TTC549 (cell line): ENCODE data around the gene MAP3K10.

ENCODE experiments used
- FAIRE-seq: peaks from 2 replicates; lab custom pipeline; 2012; peaks lifted over from hg19 to GRCh38; lab: Jason Lieb, UNC

The MAP3K10 gene

GRCh38 chr19:40233811-40234389, 42.7 kb downstream of the MAP3K10 start:
- FAIRE-seq, result no peak

GRCh38 chr19:40234429-40235237, 43.4 kb downstream of the MAP3K10 start:
- no peak for FAIRE-seq

GRCh38 chr19:40235238-40236025, 44.2 kb downstream of the MAP3K10 start:
- FAIRE-seq, result no peak

GRCh38 chr19:40236026-40236355, 44.8 kb downstream of the MAP3K10 start:
- FAIRE-seq, result no peak

- no peak for FAIRE-seq
These were observed 45.1 kb downstream of the MAP3K10 start for GRCh38 chr19:40236366-40236765.

GRCh38 chr19:40237791-40238190, 46.6 kb downstream of the MAP3K10 start:
- FAIRE-seq, result no peak

- FAIRE-seq, result no peak
These were observed 47.5 kb downstream of the MAP3K10 start for GRCh38 chr19:40238775-40239174.

GRCh38 chr19:40239415-40240226, 48.4 kb downstream of the MAP3K10 start:
- no peak for FAIRE-seq

GRCh38 chr19:40240332-40240731, 49.1 kb downstream of the MAP3K10 start:
- no peak for FAIRE-seq

GRCh38 chr19:40241125-40241808, 50.0 kb downstream of the MAP3K10 start:
- FAIRE-seq, result no peak

GRCh38 chr19:40241809-40242384, 50.7 kb downstream of the MAP3K10 start:
- no peak for FAIRE-seq

GRCh38 chr19:40242480-40242879, 51.3 kb downstream of the MAP3K10 start:
- no peak for FAIRE-seq

GRCh38 chr19:40243181-40243580, 52.0 kb downstream of the MAP3K10 start:
- no peak for FAIRE-seq

- no peak for FAIRE-seq
These were observed 53.5 kb downstream of the MAP3K10 start for GRCh38 chr19:40244579-40245317.

- no peak for FAIRE-seq
These were observed 54.4 kb downstream of the MAP3K10 start for GRCh38 chr19:40245506-40246128.

- no peak for FAIRE-seq
These were observed 55.3 kb downstream of the MAP3K10 start for GRCh38 chr19:40246292-40247073.

- FAIRE-seq, result no peak
These were observed 56.0 kb downstream of the MAP3K10 start for GRCh38 chr19:40247178-40247577.

- no peak for FAIRE-seq
These were observed 56.6 kb downstream of the MAP3K10 start for GRCh38 chr19:40247735-40248262.

GRCh38 chr19:40249201-40249600, 58.0 kb downstream of the MAP3K10 start:
- no peak for FAIRE-seq
